Measurements from ENCODE around the gene LRG1. TPM values are rescaled to one million over a fixed set of nuclear protein-coding genes. Genes with fewer than 3 reads are reported as not detected.

The LRG1 gene
- polyA plus RNA-seq, 1 donor (not counting 4 experiments of a cell fraction or from before 2014, with no cell fraction given), result 1.2 TPM

GRCh38 chr19:4575267-4576015 is 35.6 kb upstream of the LRG1 start:
- peak overlapping the region; percentile 46 for H3K9ac ChIP-seq (ENCODE audit: control insufficient read depth, extremely low read depth, insufficient read depth, low read length)
- DNase-seq (ENCODE audit: low read depth, low spot score) (peak; percentile 83), FAIRE-seq (peak; percentile 77)
- H4K20me1 ChIP-seq (ENCODE audit: control insufficient read depth, extremely low read depth, insufficient read depth, low read length), result no peaks in the 10 kb centered on the region
- peaks cover 13% of the 10 kb centered on the region for H3K4me1 ChIP-seq (ENCODE audit: control insufficient read depth, extremely low read depth, insufficient read depth, low read length)
- no peaks in the 10 kb centered on the region for H3K9me3 ChIP-seq (ENCODE audit: control insufficient read depth, low read depth, low read length)
- H3K4me2 ChIP-seq (ENCODE audit: control insufficient read depth, extremely low read depth, insufficient read depth, low read depth, low read length), result peak overlapping the region; percentile 39
- H3K79me2 ChIP-seq (ENCODE audit: control insufficient read depth, insufficient read depth, low read length), result no peaks in the 10 kb centered on the region
- H3K27me3 ChIP-seq (ENCODE audit: control insufficient read depth, extremely low read depth, insufficient read depth, low read length), result peaks cover 20% of the 10 kb centered on the region
- dilution Hi-C loops (cut with MboI; ENCODE audit: extremely low pct_ligation_motif_present, low sequenced_read_pairs), result no loop called here
- peak overlapping the region; percentile 21 for H2AFZ ChIP-seq (ENCODE audit: control insufficient read depth, low read length)
- peak overlapping the region; percentile 64 for H3K27ac ChIP-seq (ENCODE audit: control insufficient read depth, insufficient read depth, low read length)
- no peaks in the 10 kb centered on the region for H3K9me1 ChIP-seq (ENCODE audit: control insufficient read depth, extremely low read depth, insufficient read depth, low read length)
- no peak for TF ChIP-seq EZH2 (IDR thresholded peaks at IDR 0.05; ENCODE audit: low read length)
- no peak for TF ChIP-seq CTCF (optimal IDR thresholded peaks at IDR 0.05 in 1 of 3, IDR thresholded peaks at IDR 0.05 in 1 of 3, conservative IDR thresholded peaks at IDR 0.05 in 1 of 3; ENCODE audit: extremely low read depth in 1 of 3, insufficient read depth in 2 of 3, low read length in 3 of 3)
- H3K4me3 ChIP-seq (ENCODE audit: control insufficient read depth in 2 of 3, extremely low read depth in 1 of 3, insufficient read depth in 2 of 3, low read depth in 1 of 3, low read length in 3 of 3), result no peak overlapping the region
- H3K36me3 ChIP-seq (ENCODE audit: control insufficient read depth in 2 of 2, extremely low read depth in 1 of 2, insufficient read depth in 2 of 2, low read length in 2 of 2), result no peaks in the 10 kb centered on the region

GRCh38 chr19:4573682-4574081 is 33.8 kb upstream of the LRG1 start:
- H3K79me2 ChIP-seq (ENCODE audit: control insufficient read depth, insufficient read depth, low read length), result no peaks in the 10 kb centered on the region
- H3K27ac ChIP-seq (ENCODE audit: control insufficient read depth, insufficient read depth, low read length), result no peak overlapping the region
- DNase-seq (ENCODE audit: low read depth, low spot score) (no peak), FAIRE-seq (no peak)
- no peak overlapping the region for H3K4me3 ChIP-seq (ENCODE audit: control insufficient read depth in 2 of 3, extremely low read depth in 1 of 3, insufficient read depth in 2 of 3, low read depth in 1 of 3, low read length in 3 of 3)
- H3K4me2 ChIP-seq (ENCODE audit: control insufficient read depth, extremely low read depth, insufficient read depth, low read depth, low read length), result no peak overlapping the region
- TF ChIP-seq EZH2 (IDR thresholded peaks at IDR 0.05; ENCODE audit: low read length) (no peak), CTCF (optimal IDR thresholded peaks at IDR 0.05 in 1 of 3, IDR thresholded peaks at IDR 0.05 in 1 of 3, conservative IDR thresholded peaks at IDR 0.05 in 1 of 3; ENCODE audit: extremely low read depth in 1 of 3, insufficient read depth in 2 of 3, low read length in 3 of 3) (no peak)
- H3K36me3 ChIP-seq (ENCODE audit: control insufficient read depth in 2 of 2, extremely low read depth in 1 of 2, insufficient read depth in 2 of 2, low read length in 2 of 2), result no peaks in the 10 kb centered on the region
- no peak overlapping the region for H3K9ac ChIP-seq (ENCODE audit: control insufficient read depth, extremely low read depth, insufficient read depth, low read length)
- no peaks in the 10 kb centered on the region for H3K9me1 ChIP-seq (ENCODE audit: control insufficient read depth, extremely low read depth, insufficient read depth, low read length)
- dilution Hi-C loops (cut with MboI; ENCODE audit: extremely low pct_ligation_motif_present, low sequenced_read_pairs), result no loop called here
- no peaks in the 10 kb centered on the region for H3K9me3 ChIP-seq (ENCODE audit: control insufficient read depth, low read depth, low read length)
- H3K27me3 ChIP-seq (ENCODE audit: control insufficient read depth, extremely low read depth, insufficient read depth, low read length), result peaks cover 3% of the 10 kb centered on the region
- peaks cover 13% of the 10 kb centered on the region for H3K4me1 ChIP-seq (ENCODE audit: control insufficient read depth, extremely low read depth, insufficient read depth, low read length)
- no peak overlapping the region for H2AFZ ChIP-seq (ENCODE audit: control insufficient read depth, low read length)
- no peaks in the 10 kb centered on the region for H4K20me1 ChIP-seq (ENCODE audit: control insufficient read depth, extremely low read depth, insufficient read depth, low read length)
